ENCODE data around the gene HOGA1. TPM values are rescaled to one million over a fixed set of nuclear protein-coding genes. Genes with fewer than 3 reads are reported as not detected.
A peak's percentile ranks its signal among the peaks of the same experiment; 100 is the strongest.
"Not testable (repeated sequence)": the region's sequence is repeated elsewhere in the genome, so short reads cannot be mapped to it uniquely, and the experiment has no call there.

HOGA1 gene
- total and polyA plus RNA-seq, 2 donors (not counting 3 experiments of a cell fraction or from before 2014, with no cell fraction given) = 0.44 to 0.91 TPM

DNA sequence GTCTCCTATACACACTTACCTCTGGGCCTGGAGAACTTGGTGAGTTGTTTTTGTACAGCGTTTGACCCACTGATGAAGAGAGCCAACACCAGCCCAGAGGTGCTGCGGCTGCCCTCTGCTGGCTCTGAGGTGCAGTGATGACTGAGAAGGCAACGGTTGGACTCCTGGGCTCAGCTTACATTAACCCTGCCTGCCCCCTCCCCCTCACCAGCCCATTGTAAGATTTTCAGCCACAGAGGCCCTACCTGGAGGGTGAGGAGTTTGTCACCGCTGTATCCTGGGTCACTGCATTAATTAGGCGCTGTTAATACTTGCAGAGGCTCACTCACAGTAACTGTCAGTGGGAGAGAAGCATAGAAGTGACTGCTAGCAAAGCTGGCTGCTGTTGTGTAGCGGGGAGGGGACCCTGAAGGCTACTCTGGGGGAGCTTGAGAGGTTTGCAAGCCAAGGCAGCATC is 30.6 kb upstream of the HOGA1 start:
- no TSS peak for BruUV-seq (replicated peaks)
- ChIA-PET POLR2A (interaction anchor here (1.1 kb wide), 1 partner anchor 92 kb away, joined by 5 read pairs; no protein-coding TSS in a partner anchor), CTCF (interaction anchor here (0.7 to 6.6 kb wide), 25 partner anchors 8 to 126 kb away, joined by 3 to 159 read pairs (median 5); partner anchors contain the start of genes ANKRD2 and UBTD1)
- Histone ChIP-seq H4K20me1 (replicated peaks; ENCODE audit: control insufficient read depth, extremely low read depth, insufficient read depth, low read length) (no peaks in the 10 kb centered on the region), H2AFZ (ENCODE audit: low read depth, low read length) (no peak overlapping the region), H3K4me1 (ENCODE audit: control insufficient read depth, extremely low read depth, insufficient read depth, low read length) (peaks cover 3% of the 10 kb centered on the region), H3K4me3 (replicated peaks in 1 of 3; ENCODE audit: insufficient read depth in 1 of 3, low read depth in 1 of 3, low read length in 3 of 3) (no peak overlapping the region), H3K27me3 (ENCODE audit: control insufficient read depth in 2 of 2, insufficient read depth in 2 of 2, low read length in 2 of 2) (no peaks in the 10 kb centered on the region), H3K9ac (replicated peaks; ENCODE audit: extremely low read depth, insufficient read depth, low read length) (no peak overlapping the region), H3K79me2 (ENCODE audit: control insufficient read depth, insufficient read depth, low read length) (no peaks in the 10 kb centered on the region), H3K36me3 (ENCODE audit: control insufficient read depth in 2 of 2, extremely low read depth in 1 of 2, insufficient read depth in 2 of 2, low read length in 2 of 2) (peaks cover 0 to 2% of the 10 kb centered on the region in 2 experiments), H3K9me3 (replicated peaks; ENCODE audit: control insufficient read depth, insufficient read depth, low read length) (no peaks in the 10 kb centered on the region), H3K9me1 (replicated peaks; ENCODE audit: control insufficient read depth, extremely low read depth, insufficient read depth, low read length) (no peaks in the 10 kb centered on the region), H3K4me2 (ENCODE audit: insufficient read depth, low read length) (no peak overlapping the region), H3K27ac (ENCODE audit: insufficient read depth, low read depth, low read length) (no peak overlapping the region)
- peak; percentile 82 for DNase-seq (ENCODE audit: low read depth, low spot score)
- intact Hi-C loops (cut with micrococcal nuclease) = loop anchor here (1.0 to 2.0 kb wide), 4 partner anchors 19 to 147 kb away; partner anchors contain the start of genes MMS19 and UBTD1
- dilution Hi-C loops (cut with MboI; ENCODE audit: extremely low pct_ligation_motif_present, low sequenced_read_pairs) = no loop called here
- TF ChIP-seq CTCF (IDR thresholded peaks at IDR 0.05; ENCODE audit: extremely low read depth in 1 of 2, insufficient read depth in 1 of 2, low read depth in 1 of 2, low read length in 2 of 2) = peak; percentile 83 to 96
- no peak for TF ChIP-seq GATA2 (IDR thresholded peaks at IDR 0.05; ENCODE audit: insufficient read depth, insufficient read length, low read depth, low read length)
- peak; percentile 98 for FAIRE-seq

- intact Hi-C loops (cut with micrococcal nuclease) = loop anchor here (1.0 kb wide), 1 partner anchor 20 kb away; no protein-coding TSS in a partner anchor
- BruUV-seq (replicated peaks); H3K4me3 ChIP-seq (replicated peaks in 1 of 3; ENCODE audit: insufficient read depth in 1 of 3, low read depth in 1 of 3, low read length in 3 of 3); H2AFZ ChIP-seq (ENCODE audit: low read depth, low read length); H3K36me3 ChIP-seq (ENCODE audit: control insufficient read depth in 2 of 2, extremely low read depth in 1 of 2, insufficient read depth in 2 of 2, low read length in 2 of 2); H3K9me3 ChIP-seq (replicated peaks; ENCODE audit: control insufficient read depth, insufficient read depth, low read length); H4K20me1 ChIP-seq (replicated peaks; ENCODE audit: control insufficient read depth, extremely low read depth, insufficient read depth, low read length); dilution Hi-C loops (cut with MboI; ENCODE audit: extremely low pct_ligation_motif_present, low sequenced_read_pairs); H3K9me1 ChIP-seq (replicated peaks; ENCODE audit: control insufficient read depth, extremely low read depth, insufficient read depth, low read length); H3K4me2 ChIP-seq (ENCODE audit: insufficient read depth, low read length); H3K9ac ChIP-seq (replicated peaks; ENCODE audit: extremely low read depth, insufficient read depth, low read length); H3K79me2 ChIP-seq (ENCODE audit: control insufficient read depth, insufficient read depth, low read length); H3K4me1 ChIP-seq (ENCODE audit: control insufficient read depth, extremely low read depth, insufficient read depth, low read length); DNase-seq (ENCODE audit: low read depth, low spot score); FAIRE-seq; H3K27ac ChIP-seq (ENCODE audit: insufficient read depth, low read depth, low read length); H3K27me3 ChIP-seq (ENCODE audit: control insufficient read depth in 2 of 2, insufficient read depth in 2 of 2, low read length in 2 of 2): not testable (repeated sequence)
- ChIA-PET CTCF (interaction anchor here (0.5 to 6.6 kb wide), 22 partner anchors 9 to 470 kb away, joined by 3 to 159 read pairs (median 6); partner anchors contain the start of genes ANKRD2 and UBTD1), POLR2A (interaction anchor here (1.1 kb wide), 1 partner anchor 93 kb away, joined by 5 read pairs; no protein-coding TSS in a partner anchor)
Measured at GRCh38 chr10:97554336-97554735, 29.9 kb upstream of the HOGA1 start.

GRCh38 chr10:97555541-97555940 is 28.6 kb upstream of the HOGA1 start:
- H3K27me3 ChIP-seq (ENCODE audit: control insufficient read depth in 2 of 2, insufficient read depth in 2 of 2, low read length in 2 of 2); H3K4me2 ChIP-seq (ENCODE audit: insufficient read depth, low read length); POLR2A ChIA-PET; H3K9ac ChIP-seq (replicated peaks; ENCODE audit: extremely low read depth, insufficient read depth, low read length); H3K79me2 ChIP-seq (ENCODE audit: control insufficient read depth, insufficient read depth, low read length); H4K20me1 ChIP-seq (replicated peaks; ENCODE audit: control insufficient read depth, extremely low read depth, insufficient read depth, low read length); H3K4me3 ChIP-seq (replicated peaks in 1 of 3; ENCODE audit: insufficient read depth in 1 of 3, low read depth in 1 of 3, low read length in 3 of 3); H3K36me3 ChIP-seq (ENCODE audit: control insufficient read depth in 2 of 2, extremely low read depth in 1 of 2, insufficient read depth in 2 of 2, low read length in 2 of 2); dilution Hi-C loops (cut with MboI; ENCODE audit: extremely low pct_ligation_motif_present, low sequenced_read_pairs); DNase-seq (ENCODE audit: low read depth, low spot score); H3K9me1 ChIP-seq (replicated peaks; ENCODE audit: control insufficient read depth, extremely low read depth, insufficient read depth, low read length); H3K27ac ChIP-seq (ENCODE audit: insufficient read depth, low read depth, low read length); intact Hi-C loops (cut with micrococcal nuclease); H3K9me3 ChIP-seq (replicated peaks; ENCODE audit: control insufficient read depth, insufficient read depth, low read length); BruUV-seq (replicated peaks); H3K4me1 ChIP-seq (ENCODE audit: control insufficient read depth, extremely low read depth, insufficient read depth, low read length); FAIRE-seq; H2AFZ ChIP-seq (ENCODE audit: low read depth, low read length): not testable (repeated sequence)
- CTCF ChIA-PET = interaction anchor here (1.2 to 6.6 kb wide), 3 partner anchors 21 to 56 kb away, joined by 4 to 159 read pairs (median 37); partner anchors contain the start of gene UBTD1
